NB4 (cell line): ENCODE measurements around the gene ASIC2.

Source experiments
- MYC ChIP-seq: IDR thresholded peaks from 2 replicates; pipeline ENCODE4 v1.6.1; 2011; ENCODE audit warnings: low read depth, low read length
- POLR2A ChIP-seq: IDR thresholded peaks from 2 replicates; pipeline ENCODE4 v1.6.1; 2011; ENCODE audit warnings: mild to moderate bottlenecking; ENCODE audit not compliant: insufficient read length; ENCODE audit errors: extremely low read depth
- TF ChIP-seq, protein P1 (sequence below): IDR thresholded peaks from one replicate; pipeline ENCODE4 v1.5.1; 2012; ENCODE audit warnings: low read depth, low read length
- TF ChIP-seq, protein P2 (sequence below): IDR thresholded peaks from 2 replicates; pipeline ENCODE4 v1.6.1; 2011; ENCODE audit warnings: low read depth, low read length

DNA sequence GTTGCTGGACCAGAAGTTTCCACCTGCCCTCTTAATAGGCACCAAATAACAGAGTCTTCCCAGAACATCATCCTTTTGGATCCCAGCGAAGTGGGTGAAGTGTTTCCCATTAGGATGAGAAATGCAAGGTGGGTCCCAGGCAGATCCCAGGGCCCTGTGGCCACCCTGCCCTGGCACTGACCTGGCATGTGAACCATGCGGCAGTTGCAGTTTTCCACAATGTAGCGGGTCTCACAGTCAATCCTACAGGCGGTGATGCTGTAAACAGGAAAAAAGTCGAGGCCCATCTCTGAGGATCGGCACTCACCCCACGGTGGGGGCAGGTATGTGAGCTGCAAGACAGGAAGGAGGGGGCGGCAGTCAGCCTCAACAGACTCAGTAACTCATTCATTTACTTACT lies 265.0 kb downstream of the ASIC2 start:
- TF ChIP-seq, protein P1, sequence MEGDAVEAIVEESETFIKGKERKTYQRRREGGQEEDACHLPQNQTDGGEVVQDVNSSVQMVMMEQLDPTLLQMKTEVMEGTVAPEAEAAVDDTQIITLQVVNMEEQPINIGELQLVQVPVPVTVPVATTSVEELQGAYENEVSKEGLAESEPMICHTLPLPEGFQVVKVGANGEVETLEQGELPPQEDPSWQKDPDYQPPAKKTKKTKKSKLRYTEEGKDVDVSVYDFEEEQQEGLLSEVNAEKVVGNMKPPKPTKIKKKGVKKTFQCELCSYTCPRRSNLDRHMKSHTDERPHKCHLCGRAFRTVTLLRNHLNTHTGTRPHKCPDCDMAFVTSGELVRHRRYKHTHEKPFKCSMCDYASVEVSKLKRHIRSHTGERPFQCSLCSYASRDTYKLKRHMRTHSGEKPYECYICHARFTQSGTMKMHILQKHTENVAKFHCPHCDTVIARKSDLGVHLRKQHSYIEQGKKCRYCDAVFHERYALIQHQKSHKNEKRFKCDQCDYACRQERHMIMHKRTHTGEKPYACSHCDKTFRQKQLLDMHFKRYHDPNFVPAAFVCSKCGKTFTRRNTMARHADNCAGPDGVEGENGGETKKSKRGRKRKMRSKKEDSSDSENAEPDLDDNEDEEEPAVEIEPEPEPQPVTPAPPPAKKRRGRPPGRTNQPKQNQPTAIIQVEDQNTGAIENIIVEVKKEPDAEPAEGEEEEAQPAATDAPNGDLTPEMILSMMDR = no peak
- no peak for TF ChIP-seq POLR2A
- TF ChIP-seq, protein P2, sequence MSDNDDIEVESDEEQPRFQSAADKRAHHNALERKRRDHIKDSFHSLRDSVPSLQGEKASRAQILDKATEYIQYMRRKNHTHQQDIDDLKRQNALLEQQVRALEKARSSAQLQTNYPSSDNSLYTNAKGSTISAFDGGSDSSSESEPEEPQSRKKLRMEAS = no peak
- no peak for TF ChIP-seq MYC
